ENCODE results near the gene FICD.

FICD gene

GRCh38 chr12:108514973-108515814, at the start of gene FICD:
Gene FICD (plus strand): TSS chr12:108515277. CDS start chr12:108516973, 1,696 bp downstream.
- in situ Hi-C loops (cut with MboI; ENCODE audit: low sequenced_read_pairs), result loop anchor here (25.0 kb wide), 1 partner anchor 828 kb away; the partner anchor contains the start of gene PWP1

DNA sequence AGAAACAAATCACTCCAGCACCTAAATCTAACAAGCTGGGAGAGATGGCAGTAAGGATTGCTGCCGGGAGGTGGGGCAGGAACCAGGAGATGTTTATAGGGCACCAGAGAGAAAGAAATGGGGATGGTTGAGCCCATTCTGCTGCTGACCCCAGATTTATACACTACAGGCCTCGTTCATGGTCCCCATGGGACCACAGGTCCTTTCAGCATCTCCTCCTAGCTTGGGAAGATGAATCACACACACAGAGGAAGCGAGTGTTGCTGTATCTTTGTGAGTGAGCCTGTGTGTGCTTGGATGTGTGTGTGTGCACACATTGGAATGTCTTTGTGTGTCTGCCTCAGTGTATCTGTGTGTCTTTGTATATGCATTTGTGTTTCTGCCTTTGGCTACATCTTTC, 49.7 kb upstream of the FICD start:
- in situ Hi-C loops (cut with MboI; ENCODE audit: low sequenced_read_pairs), result no loop called here

DNA sequence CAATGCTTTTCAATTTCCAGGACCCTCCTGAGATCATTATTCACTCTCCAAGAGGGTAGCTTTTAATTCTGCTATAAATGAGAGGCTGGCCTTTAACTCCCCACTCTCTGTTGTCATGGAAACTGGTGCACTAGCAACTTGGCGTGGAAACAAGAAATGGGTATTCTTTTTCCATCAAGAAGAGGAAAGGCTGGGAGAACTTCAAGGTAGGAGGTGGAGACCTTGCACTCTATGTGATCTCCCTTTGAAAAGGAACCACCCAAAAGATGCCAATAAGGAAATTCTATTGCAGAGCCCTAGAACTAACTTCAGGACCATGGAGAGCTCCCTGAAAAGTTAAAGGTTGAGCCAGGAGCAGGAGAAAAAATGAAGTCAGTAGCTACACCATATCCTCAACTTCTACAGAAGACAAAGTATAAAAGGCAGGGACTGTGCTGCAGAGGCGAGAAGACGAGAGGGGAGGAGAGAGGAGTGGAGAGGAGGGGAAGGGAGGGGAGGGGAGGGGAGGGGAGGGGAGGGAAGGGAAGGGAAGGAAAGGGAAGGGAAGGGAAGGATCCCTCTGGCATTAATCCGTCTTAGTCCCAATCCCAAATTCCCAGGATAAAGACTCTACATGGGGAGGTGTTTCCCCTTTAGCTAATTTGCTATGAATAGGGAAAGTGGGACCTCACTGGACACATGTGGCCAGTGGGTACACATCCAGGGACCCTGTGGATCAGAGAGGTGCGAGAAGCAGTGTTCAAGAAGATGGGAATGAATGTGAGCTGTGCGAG, 46.7 kb upstream of the FICD start:
- in situ Hi-C loops (cut with MboI; ENCODE audit: low sequenced_read_pairs), result no loop called here

DNA sequence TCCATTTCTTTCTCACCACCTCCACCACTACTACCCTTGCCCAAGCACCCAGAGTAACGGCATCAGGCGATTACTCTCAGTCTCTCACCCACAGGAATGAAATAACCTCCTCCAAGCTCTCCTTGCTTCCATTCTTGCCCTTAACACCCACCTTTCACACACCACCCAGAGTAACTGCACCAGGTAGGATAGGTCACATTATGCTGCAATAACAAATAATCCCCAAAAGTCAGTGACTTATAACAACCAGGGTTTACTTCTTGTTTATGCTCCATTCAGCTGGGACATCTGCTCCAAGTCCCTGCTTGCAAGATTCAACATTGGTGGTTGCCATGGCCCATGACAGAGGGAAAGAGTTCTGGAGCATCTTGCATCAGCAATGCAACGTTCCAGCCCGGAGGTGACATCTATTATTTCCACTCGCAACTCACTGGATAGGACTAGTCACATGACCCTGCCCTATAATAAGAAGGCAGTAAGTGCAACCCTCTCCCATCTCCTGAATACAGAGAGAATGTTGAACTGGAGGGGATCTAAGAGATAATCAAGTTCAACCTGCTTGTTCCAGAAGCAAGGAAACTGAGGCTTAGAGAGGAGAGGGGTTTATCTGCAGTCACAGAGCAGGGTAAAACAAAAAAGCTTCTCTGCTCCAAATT, 41.5 kb upstream of the FICD start:
- in situ Hi-C loops (cut with MboI; ENCODE audit: low sequenced_read_pairs), result no loop called here

DNA sequence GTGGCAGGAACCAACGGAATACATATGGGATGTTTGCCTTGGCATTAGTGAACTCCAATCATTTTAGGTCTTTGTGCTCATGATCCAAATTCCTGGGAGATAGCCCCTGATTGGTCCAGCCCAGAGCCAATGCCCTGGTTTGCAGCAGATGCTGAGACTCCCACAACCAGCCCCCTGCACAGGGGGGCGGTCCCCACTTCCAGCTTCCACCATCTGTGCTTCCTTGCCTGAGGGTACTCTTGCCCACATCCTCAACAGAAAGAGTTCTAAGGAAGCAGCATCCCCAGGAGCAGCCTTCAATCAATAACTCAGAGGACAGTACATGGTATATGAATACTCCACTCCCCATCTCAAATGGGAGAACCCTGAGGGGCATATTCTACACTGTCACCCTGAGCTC, 39.7 kb upstream of the FICD start:
- in situ Hi-C loops (cut with MboI; ENCODE audit: low sequenced_read_pairs), result loop anchor here (25.0 kb wide), 1 partner anchor 413 kb away; no protein-coding TSS in a partner anchor

- in situ Hi-C loops (cut with MboI; ENCODE audit: low sequenced_read_pairs), result loop anchor here (25.0 kb wide), 1 partner anchor 415 kb away; no protein-coding TSS in a partner anchor
Observed at GRCh38 chr12:108477055-108477880, 37.8 kb upstream of the FICD start.

DNA sequence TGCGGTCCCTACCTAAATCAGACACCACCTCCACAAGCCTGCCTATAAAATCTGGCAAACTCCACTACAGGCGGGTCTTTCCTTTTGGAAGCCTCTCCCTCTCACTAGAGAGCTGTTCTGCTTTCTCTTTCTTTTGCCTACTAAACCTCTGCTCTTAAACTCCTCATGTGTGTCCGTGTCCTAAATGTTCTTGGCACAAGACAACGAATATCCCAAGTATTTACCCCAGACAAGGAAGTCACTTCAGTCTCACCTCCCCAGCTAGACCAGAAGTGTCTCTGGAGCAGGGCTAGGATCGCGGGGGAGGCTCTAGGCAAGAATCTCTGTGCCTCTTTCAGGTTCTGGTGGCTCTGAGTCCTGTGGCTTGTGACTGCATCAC, 37.2 kb upstream of the FICD start:
- in situ Hi-C loops (cut with MboI; ENCODE audit: low sequenced_read_pairs), result loop anchor here (25.0 kb wide), 1 partner anchor 416 kb away; no protein-coding TSS in a partner anchor

DNA sequence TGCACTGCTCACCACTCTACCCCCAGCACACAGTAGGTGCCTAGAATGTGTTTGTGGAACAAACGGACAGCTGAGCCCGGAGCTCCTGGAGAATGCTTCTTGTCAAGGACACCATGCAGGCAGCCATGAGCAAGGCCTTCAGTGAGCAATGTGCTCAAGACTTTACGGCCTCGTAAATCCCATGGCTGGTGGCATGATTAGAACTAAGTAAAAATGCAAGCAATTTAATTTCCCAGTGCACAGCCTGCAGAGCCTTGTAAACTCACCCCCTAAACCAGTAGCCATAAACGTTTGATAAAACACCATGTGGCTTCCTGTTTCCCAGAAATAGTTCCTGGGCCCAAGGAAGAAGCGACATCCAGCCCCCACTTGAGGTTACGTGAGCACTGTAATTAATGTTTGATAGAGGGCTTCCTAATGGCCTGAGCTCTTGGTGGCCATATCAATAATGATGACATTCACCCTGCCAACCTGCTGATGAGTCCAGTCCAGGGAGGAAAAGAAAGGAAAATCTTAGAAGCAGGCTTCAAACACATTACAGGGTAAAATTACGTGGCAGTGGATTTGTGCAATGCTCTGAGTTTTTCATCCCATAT, 36.4 kb upstream of the FICD start:
- in situ Hi-C loops (cut with MboI; ENCODE audit: low sequenced_read_pairs), result loop anchor here (25.0 kb wide), 1 partner anchor 416 kb away; no protein-coding TSS in a partner anchor

- in situ Hi-C loops (cut with MboI; ENCODE audit: low sequenced_read_pairs), result loop anchor here (25.0 kb wide), 1 partner anchor 417 kb away; no protein-coding TSS in a partner anchor
Observed at GRCh38 chr12:108479364-108480070, 35.6 kb upstream of the FICD start.

DNA sequence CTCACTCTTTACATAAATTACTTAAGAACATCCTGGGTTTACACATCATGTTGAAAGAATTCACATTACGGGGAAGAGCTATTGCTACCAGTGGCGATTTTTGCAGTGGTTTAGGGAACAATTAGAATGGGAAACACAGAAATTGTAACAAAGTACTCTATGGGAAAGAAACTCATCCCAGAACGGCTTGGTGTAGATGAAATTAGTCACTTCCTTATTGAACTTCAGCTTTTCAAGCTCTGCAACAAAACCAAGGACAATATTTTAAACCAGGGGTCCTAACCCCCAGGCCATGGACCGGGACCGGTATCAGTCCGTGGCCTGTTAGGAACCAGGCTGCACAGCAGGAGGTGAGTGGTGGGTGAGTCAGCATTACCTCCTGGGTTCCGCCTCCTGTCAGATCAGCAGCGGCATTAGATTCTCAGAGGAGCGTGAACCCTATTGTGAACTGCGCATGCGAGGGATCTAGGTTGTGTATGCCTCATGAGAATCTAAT, 32.3 kb upstream of the FICD start:
- in situ Hi-C loops (cut with MboI; ENCODE audit: low sequenced_read_pairs), result loop anchor here (25.0 kb wide), 1 partner anchor 420 kb away; no protein-coding TSS in a partner anchor

DNA sequence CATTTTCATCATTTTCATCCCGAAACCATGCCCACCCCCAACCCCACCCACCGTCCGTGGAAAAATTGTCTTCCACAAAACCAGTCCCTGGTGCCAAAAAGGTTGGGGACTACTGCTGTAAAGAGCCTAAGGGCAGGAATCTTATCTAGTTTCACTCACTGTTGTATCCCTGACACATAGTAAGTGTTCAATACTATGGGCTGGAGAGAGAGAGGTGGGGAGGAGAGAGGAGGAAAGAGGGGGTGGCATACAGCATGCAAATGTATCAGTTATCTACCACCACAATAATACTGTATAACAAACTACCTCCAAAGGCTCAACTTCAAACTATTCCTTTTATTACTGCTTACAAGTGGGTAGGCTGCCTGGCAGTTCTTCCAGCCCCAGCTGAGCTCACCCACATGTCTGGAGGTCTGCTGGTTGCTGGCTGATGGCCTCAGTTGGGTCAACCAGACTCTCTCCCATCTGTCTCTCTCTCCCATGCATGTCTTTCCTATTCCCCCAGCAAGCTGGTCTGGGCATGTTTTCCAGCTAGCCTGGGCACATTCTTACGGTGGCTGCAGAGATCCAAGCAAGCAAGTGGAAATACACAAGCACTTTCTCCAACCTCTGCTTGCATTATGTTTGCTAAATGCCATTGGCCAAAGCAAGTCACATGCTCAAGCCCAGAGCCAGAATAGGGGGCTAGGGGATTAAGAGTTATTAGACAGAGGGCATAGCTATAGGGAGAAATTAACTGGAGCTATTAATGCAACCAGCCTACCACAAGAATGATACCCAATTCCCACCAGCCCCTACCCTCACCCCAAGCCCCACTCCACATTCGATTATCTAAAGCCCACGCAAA, 31.6 kb upstream of the FICD start:
- in situ Hi-C loops (cut with MboI; ENCODE audit: low sequenced_read_pairs), result loop anchor here (25.0 kb wide), 1 partner anchor 421 kb away; no protein-coding TSS in a partner anchor

- in situ Hi-C loops (cut with MboI; ENCODE audit: low sequenced_read_pairs), result loop anchor here (25.0 kb wide), 1 partner anchor 422 kb away; no protein-coding TSS in a partner anchor
Observed at GRCh38 chr12:108484431-108484830, 30.6 kb upstream of the FICD start.

DNA sequence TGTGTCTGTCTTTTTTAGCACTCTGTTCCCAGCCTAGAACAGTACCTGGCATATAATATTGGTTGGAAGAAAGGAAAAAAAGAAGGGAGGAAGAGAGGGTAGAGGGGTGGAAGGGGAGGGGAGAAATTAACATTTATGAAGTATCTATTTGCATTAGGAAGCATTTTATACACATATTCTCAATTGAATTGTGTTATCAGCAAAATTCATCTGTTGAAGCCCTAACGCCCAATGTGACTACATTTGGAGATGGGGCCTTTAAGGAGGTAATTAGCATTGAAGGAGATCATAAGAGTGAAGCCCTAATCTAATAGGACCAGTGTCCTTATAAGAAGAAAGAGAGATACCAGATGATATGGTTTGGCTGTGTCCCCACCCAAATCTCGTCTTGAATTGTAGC, 30.2 kb upstream of the FICD start:
- in situ Hi-C loops (cut with MboI; ENCODE audit: low sequenced_read_pairs), result loop anchor here (25.0 kb wide), 1 partner anchor 423 kb away; no protein-coding TSS in a partner anchor

- in situ Hi-C loops (cut with MboI; ENCODE audit: low sequenced_read_pairs), result loop anchor here (25.0 kb wide), 1 partner anchor 423 kb away; no protein-coding TSS in a partner anchor
Observed at GRCh38 chr12:108485371-108485770, 29.7 kb upstream of the FICD start.

GRCh38 chr12:108487029-108487428, 28.0 kb upstream of the FICD start:
- in situ Hi-C loops (cut with MboI; ENCODE audit: low sequenced_read_pairs), result loop anchor here (25.0 kb wide), 1 partner anchor 425 kb away; no protein-coding TSS in a partner anchor

GRCh38 chr12:108491256-108491655, 23.8 kb upstream of the FICD start:
- in situ Hi-C loops (cut with MboI; ENCODE audit: low sequenced_read_pairs), result loop anchor here (25.0 kb wide), 1 partner anchor 429 kb away; no protein-coding TSS in a partner anchor

DNA sequence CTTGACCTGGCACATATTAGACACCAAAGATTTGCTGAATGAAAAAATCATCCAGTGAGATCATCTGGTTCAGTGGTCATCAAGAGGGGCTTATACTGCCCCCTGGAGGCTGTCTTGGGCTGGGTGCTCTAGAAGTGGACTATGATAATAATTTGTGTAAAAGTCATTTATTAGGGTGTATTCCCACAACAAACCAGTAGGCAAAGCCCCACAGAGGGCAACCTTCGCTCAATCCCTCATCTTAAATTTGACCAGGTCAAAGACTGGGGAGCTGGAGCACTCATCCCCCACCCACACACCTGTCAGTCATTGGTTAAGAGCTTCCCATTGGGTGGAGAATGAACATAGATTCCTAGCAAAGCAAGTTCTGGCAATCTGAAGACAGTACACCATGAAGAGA, 20.0 kb upstream of the FICD start:
- in situ Hi-C loops (cut with MboI; ENCODE audit: low sequenced_read_pairs), result loop anchor here (25.0 kb wide), 1 partner anchor 433 kb away; no protein-coding TSS in a partner anchor

Data from HL-60/S4 treated with retinoic acid at 250 ng/mL for 4 days and 3 days (cell line).